ENCODE measurements around the gene ELOVL4.

The ELOVL4 gene

DNA sequence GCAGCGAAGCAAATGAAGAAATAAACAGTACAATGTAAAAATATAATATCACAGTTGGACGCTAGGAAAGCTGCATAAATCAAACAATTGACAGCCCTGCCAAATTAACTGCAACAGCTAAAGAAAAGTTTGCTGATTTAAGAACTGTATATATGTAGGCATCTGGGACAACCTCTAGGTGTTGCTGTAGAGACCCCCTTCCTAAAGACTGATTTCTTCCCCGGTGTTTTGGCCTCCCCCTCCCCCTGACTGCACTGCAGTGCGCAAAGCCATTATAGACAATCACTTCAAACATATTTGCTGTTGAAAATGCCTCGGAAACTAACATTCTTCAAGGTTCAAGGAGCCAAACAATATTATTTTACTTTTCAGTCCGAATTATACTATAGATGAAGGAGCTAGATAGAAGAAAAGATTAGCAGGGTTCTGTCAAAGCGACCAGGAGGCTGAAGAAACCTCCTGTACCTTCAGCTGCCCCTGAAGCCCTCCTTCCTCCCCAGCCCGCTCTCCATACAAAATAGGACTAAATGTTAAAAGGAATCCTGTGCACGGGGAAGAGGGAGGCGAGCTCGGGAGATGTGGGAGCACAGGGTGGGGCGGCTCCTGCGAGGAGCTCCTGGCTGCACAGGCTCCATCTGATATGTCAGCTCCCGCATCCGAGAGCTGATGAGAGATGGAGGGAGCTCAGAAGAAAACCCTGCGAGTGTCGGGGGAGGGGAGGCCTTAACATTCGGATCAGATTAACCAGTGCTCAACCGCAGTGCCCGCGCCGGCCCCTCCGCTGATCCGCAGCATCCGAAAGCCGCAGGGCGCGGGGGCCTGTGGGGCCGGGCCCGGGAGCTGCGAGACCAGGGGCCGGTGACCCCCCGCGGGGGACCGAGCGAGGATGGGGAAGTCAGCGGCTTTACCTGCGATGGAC is 822 bp downstream of the ELOVL4 start:
- TF ChIP-seq, protein P1, sequence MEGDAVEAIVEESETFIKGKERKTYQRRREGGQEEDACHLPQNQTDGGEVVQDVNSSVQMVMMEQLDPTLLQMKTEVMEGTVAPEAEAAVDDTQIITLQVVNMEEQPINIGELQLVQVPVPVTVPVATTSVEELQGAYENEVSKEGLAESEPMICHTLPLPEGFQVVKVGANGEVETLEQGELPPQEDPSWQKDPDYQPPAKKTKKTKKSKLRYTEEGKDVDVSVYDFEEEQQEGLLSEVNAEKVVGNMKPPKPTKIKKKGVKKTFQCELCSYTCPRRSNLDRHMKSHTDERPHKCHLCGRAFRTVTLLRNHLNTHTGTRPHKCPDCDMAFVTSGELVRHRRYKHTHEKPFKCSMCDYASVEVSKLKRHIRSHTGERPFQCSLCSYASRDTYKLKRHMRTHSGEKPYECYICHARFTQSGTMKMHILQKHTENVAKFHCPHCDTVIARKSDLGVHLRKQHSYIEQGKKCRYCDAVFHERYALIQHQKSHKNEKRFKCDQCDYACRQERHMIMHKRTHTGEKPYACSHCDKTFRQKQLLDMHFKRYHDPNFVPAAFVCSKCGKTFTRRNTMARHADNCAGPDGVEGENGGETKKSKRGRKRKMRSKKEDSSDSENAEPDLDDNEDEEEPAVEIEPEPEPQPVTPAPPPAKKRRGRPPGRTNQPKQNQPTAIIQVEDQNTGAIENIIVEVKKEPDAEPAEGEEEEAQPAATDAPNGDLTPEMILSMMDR (conservative IDR thresholded peaks at IDR 0.05; ENCODE audit: low read depth, low read length), result peak; percentile 66
- no peak for DNase-seq (ENCODE audit: low read depth)
- peak overlapping the region; percentile 71 for H3K4me3 ChIP-seq (ENCODE audit: low read length)

DNA sequence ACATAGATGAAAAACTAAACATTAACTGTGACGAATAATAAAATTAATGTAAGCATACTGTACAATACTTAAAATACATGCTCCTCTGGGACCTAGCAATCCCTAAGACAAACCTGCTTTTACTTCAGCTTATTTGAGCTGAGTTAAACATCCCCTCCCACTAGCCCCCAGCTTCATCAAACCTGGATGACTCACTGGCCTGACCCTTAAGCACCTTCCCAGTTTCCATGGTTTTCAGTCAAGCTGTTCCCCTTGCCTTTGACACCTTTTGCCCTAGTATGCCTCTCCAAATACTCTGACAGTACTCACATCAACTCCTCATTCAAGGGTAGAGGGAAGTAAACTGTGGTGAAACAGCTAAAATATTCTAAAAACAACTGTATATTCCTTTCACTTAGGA is 4.2 kb downstream of the ELOVL4 start:
- DNase-seq (ENCODE audit: low read depth), result no peak
- no peak overlapping the region for H3K4me3 ChIP-seq (ENCODE audit: low read length)
- TF ChIP-seq, protein P1 (conservative IDR thresholded peaks at IDR 0.05; ENCODE audit: low read depth, low read length), result no peak

DNA sequence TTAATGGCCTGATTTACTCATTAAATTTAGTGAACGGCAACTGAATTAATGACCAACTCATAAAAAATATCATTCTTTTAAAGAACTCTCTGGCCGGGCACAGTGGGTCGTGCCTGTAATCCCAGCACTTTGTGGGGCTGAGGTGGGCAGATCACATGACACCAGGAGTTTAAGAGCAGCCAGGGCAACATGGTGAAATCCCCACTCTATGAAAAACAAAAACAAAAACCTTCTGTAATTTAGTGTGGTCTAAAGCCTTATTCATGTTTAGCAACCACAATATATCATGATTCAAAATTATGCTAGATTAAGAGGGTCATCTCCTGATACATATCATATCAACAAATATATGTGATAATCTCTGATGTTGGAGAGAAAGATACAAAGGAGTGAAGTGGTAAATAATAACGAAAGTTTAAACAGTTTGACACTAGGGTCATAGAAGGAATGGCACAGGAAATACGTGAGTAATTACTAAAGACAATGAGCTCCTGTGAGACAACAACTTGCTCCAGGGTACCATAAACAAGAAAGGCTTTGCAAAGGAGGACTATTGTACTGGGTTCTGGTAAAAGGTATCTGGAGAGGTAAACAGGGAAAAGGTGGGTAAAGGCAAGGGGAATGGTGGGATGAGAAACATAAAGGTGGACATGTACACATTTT is 5.7 kb downstream of the ELOVL4 start:
- DNase-seq (ENCODE audit: low read depth), result no peak
- no peak overlapping the region for H3K4me3 ChIP-seq (ENCODE audit: low read length)
- TF ChIP-seq, protein P1 (conservative IDR thresholded peaks at IDR 0.05; ENCODE audit: low read depth, low read length), result no peak

DNA sequence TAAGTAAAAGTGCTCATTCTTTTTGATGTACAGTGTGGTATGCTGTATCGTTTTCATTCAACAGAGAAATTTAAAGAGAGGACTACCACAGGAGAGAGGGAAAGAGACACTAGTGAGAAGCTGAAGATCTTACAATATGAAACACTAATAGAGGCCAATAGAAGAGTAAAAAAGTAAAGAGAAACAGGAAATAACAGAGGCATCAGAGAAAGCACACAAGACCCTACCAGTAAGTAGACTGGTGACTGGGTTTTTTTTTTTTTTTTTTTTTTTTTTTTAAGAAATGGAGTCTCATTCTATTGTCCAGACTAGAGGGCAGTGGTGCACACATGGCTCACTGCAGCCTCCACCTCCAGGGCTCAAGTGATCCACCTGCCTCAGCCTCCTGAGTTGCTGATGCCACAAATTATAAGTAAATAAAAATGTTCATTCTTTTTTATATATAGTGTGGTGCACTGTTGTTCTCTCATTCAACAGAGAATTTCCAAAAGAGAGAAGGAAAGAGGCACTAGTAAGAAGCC is 18.8 kb downstream of the ELOVL4 start:
- H3K4me3 ChIP-seq (ENCODE audit: low read length), result no peak overlapping the region
- TF ChIP-seq, protein P1 (conservative IDR thresholded peaks at IDR 0.05; ENCODE audit: low read depth, low read length), result no peak
- no peak for DNase-seq (ENCODE audit: low read depth)

DNA sequence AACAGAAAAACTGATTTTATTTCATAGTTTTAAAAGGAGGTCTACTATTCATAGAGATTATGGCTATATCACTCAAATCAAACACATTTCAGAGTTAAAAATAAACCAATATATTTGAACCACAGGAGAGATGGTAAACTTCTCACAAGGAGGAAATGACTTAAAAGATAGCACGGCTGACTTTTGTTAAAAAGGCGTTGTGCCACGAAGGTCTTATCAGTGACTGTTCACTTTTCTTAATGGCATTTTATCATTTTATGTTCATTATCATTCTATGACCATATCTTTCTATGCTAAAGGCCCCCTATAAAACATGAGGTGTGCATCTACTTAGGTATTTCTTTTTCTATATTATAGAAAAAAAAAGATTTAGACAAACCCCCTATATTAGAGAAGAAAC is 19.6 kb downstream of the ELOVL4 start:
- no peak overlapping the region for H3K4me3 ChIP-seq (ENCODE audit: low read length)
- TF ChIP-seq, protein P1 (conservative IDR thresholded peaks at IDR 0.05; ENCODE audit: low read depth, low read length), result no peak
- DNase-seq (ENCODE audit: low read depth), result no peak

DNA sequence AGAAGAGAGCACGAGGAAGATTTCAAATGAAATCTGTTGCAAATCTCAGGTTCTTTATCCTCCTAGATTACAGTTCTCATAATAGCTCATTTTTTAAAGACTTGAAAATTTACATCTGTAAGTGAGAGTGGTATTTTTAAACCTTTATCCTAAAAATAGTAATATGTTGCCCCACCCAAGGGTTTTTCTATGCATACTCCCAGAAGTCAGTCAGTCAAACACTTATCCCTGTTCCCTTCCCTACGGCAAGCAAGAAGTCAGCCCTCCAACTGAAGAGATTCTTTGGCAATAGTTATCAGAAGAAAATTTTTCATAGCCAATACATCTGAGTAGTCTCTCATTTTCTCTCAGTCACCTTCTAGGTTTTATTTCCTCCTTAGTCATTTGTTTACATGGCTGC is 24.1 kb downstream of the ELOVL4 start:
- H3K4me3 ChIP-seq (ENCODE audit: low read length), result no peak overlapping the region
- DNase-seq (ENCODE audit: low read depth), result no peak
- TF ChIP-seq, protein P1 (conservative IDR thresholded peaks at IDR 0.05; ENCODE audit: low read depth, low read length), result no peak

Measured in retinal pigment epithelial cell (primary cell).